CD4-positive, CD25-positive, alpha-beta regulatory T cell (primary cell): Measurements from ENCODE around the gene SULT1C2. TPM values are rescaled to one million over a fixed set of nuclear protein-coding genes. Genes with fewer than 3 reads are reported as not detected.

ENCODE experiments used
- ATAC-seq, 2 donors: fragments of 150-1000 bp; cut with Tn5 transposase; one replicate each; pipeline ENCODE4 v1.10.0; 2021; ENCODE audit warnings: low read depth in 2 of 2, moderate number of reproducible peaks in 2 of 2, moderate library complexity in 1 of 2
- DNase-seq, 3 donors: peaks; one replicate each; pipeline versions ENCODE4 v3.0.0 to v3.0.0-alpha.2; 2012 to 2022; ENCODE audit warnings: mixed read lengths in 1 of 3
- H3K27ac ChIP-seq: one replicate; pipeline ENCODE4 v1.7.0; 2013; ENCODE audit warnings: mild to moderate bottlenecking, low read length; ENCODE audit not compliant: insufficient read depth, poor library complexity, severe bottlenecking
- H3K27me3 ChIP-seq: one replicate; pipeline ENCODE4 v1.7.0; 2013; ENCODE audit warnings: low read length; ENCODE audit not compliant: control insufficient read depth, insufficient read depth
- H3K36me3 ChIP-seq: one replicate; pipeline ENCODE4 v1.7.0; 2013; ENCODE audit warnings: mild to moderate bottlenecking, low read length, moderate library complexity; ENCODE audit not compliant: control insufficient read depth, insufficient read depth
- H3K4me1 ChIP-seq: 2 replicates; pipeline ENCODE4 v1.7.0; 2013; ENCODE audit warnings: mild to moderate bottlenecking, low read length; ENCODE audit not compliant: insufficient read depth, control insufficient read depth, poor library complexity, severe bottlenecking
- H3K4me3 ChIP-seq: one replicate; pipeline ENCODE4 v1.7.0; 2013; ENCODE audit warnings: low read depth, mild to moderate bottlenecking, low read length, moderate library complexity
- H3K9me3 ChIP-seq, 2 experiments: 1 replicate in 1 of 2; 2 replicates in 1 of 2; pipeline ENCODE4 v1.7.0; 2013; ENCODE audit warnings: low read length in 2 of 2, mild to moderate bottlenecking in 1 of 2, moderate library complexity in 1 of 2; ENCODE audit not compliant: control insufficient read depth in 2 of 2
- H3K27ac Mint-ChIP-seq, 3 donors: one replicate each; pipeline ENCODE4 v1.8.0; 2020 to 2022; ENCODE audit warnings: mild to moderate bottlenecking in 3 of 3, mixed read lengths in 3 of 3, moderate library complexity in 2 of 3
- H3K27me3 Mint-ChIP-seq: one replicate; pipeline ENCODE4 v1.8.0; 2022; ENCODE audit warnings: mild to moderate bottlenecking, mixed read lengths
- H3K36me3 Mint-ChIP-seq: one replicate; pipeline ENCODE4 v1.8.0; 2020; ENCODE audit warnings: mixed read lengths
- H3K4me1 Mint-ChIP-seq, 4 donors: one replicate each; pipeline ENCODE4 v1.8.0; 2020 to 2022; ENCODE audit warnings: mixed read lengths in 4 of 4, mild to moderate bottlenecking in 1 of 4
- H3K4me3 Mint-ChIP-seq, 4 donors: one replicate each; pipeline ENCODE4 v1.8.0; 2020 to 2022; ENCODE audit warnings: mild to moderate bottlenecking in 4 of 4, mixed read lengths in 4 of 4, moderate library complexity in 3 of 4
- H3K9me3 Mint-ChIP-seq, 7 donors: one replicate each; pipeline ENCODE4 v1.8.0; 2020 to 2022; ENCODE audit warnings: mixed read lengths in 7 of 7, mild to moderate bottlenecking in 3 of 7, moderate library complexity in 2 of 7
- polyA plus RNA-seq, 4 donors: library from polyadenylated mRNA; unstranded; fragments of 300-500 nt; fragmentation: Illumina TruSeq; gene quantifications; one replicate each; pipeline ENCODE4 v1.2.3, GENCODE V29; 2021
- total RNA-seq: library from RNA; stranded (reverse); gene quantifications from one replicate; pipeline ENCODE4 v1.2.3, GENCODE V29; 2022

The SULT1C2 gene
- total and polyA plus RNA-seq, 5 donors from 2014 or later: not detected

DNA sequence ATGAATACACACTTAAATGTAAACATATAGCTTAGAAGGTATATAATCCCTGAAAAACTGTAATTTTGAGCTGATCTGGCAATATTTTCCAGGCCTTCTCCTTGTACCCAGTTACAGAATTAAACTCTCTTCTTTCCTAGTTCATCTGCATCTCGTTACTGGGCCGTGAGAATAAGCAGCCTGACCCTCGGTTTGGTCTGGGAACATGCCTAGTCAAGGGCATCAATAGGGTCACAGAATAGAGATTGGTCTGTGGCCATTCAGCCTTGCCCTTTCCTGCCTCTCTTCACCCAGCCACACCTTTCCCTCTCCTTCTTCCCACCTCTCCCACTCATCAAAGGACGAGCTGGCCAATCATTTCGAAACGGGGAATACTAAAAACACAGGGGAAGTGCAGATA lies 27.3 kb downstream of the SULT1C2 start:
- Mint-ChIP-seq H3K4me3 (no peak overlapping the region), H3K27me3 (peaks cover 2% of the 10 kb centered on the region), H3K4me1 (no peaks in the 10 kb centered on the region), H3K9me3 (peaks cover 0 to 2% (median 0%) of the 10 kb centered on the region in 7 donors), H3K36me3 (no peaks in the 10 kb centered on the region), H3K27ac (no peak overlapping the region)
- H3K27ac ChIP-seq: no peak overlapping the region
- no peaks in the 10 kb centered on the region for H3K36me3 ChIP-seq
- no peaks in the 10 kb centered on the region for H3K4me1 ChIP-seq
- DNase-seq (no peak), ATAC-seq (no peak)
- H3K9me3 ChIP-seq: no peaks in the 10 kb centered on the region
- H3K27me3 ChIP-seq: no peaks in the 10 kb centered on the region
- no peak overlapping the region for H3K4me3 ChIP-seq

DNA sequence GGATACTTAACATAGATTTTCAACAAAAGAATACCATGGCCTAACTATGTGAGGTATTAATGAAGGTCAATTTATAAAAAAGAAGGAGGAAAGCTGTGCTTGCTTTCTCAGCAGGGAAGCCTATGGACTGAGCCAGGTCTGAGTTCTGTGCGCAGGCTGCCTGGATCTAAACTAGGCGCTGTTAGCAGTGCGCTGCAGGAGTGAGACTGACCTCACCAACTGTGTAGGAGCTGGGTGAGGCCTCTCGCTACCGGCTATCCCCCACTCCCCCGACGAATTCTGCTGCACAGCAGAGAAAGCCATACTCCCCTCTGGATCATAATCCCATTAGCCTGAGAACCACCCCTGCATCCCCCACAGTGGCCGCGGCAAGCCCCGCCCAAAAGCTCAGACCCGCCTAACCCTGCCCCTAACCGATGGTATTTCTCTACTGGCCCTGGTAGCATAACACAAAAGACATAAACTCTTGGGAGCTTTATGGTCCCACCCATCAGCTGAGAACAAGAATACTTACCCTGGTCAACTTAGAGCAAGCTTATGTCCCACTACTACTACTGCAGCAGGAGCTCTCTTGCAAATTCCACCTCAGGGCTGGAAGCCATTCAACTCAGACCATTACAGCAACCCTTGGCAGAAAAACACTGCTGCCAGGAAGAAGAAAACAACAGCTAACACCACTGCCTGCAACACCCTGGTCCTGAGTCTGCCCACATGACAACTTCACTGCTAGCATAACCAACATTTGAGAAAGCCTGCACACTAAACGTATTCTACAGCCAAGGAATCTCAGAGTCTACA lies 28.0 kb downstream of the SULT1C2 start:
- Mint-ChIP-seq H3K4me3 (no peak overlapping the region), H3K27me3 (peaks cover 6% of the 10 kb centered on the region), H3K9me3 (peaks cover 0 to 2% (median 0%) of the 10 kb centered on the region in 7 donors), H3K4me1 (no peaks in the 10 kb centered on the region), H3K27ac (no peak overlapping the region), H3K36me3 (no peaks in the 10 kb centered on the region)
- DNase-seq (no peak), ATAC-seq (no peak)
- Histone ChIP-seq H3K4me3 (no peak overlapping the region), H3K4me1 (no peaks in the 10 kb centered on the region), H3K27ac (no peak overlapping the region), H3K9me3 (no peaks in the 10 kb centered on the region), H3K27me3 (no peaks in the 10 kb centered on the region), H3K36me3 (no peaks in the 10 kb centered on the region)

DNA sequence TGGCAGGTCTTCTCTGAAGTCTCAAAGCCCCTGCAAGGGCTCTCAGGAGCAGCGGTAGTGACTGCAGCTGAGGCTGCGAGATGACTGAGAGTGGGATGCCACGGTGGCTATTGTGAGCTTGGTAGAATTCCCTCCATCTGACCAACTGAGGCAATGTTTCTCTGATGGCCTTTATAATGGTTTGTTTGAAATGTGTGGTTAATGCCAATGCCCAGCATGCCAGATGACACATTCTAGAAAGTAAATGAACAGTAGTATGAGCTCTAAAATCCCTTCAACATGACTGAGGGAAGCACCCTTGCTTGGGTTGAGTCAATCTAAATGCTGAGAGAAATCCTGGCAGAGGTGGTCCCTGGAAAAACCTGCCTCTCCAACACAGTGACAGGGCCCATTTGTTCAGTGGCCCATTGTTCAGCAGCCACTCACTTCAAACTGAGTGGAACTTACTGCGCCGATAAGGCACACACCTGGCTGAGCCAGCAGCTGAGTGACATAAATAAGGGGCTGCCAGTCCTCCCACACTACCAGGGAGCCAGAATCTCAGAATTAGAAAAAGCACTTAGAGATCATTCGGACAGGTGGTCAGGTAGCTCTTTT lies 31.7 kb downstream of the SULT1C2 start:
- H3K36me3 ChIP-seq: no peaks in the 10 kb centered on the region
- Mint-ChIP-seq H3K27me3 (peaks cover 6% of the 10 kb centered on the region), H3K36me3 (no peaks in the 10 kb centered on the region), H3K27ac (no peak overlapping the region), H3K4me3 (no peak overlapping the region), H3K4me1 (no peaks in the 10 kb centered on the region), H3K9me3 (no peaks in the 10 kb centered on the region)
- no peak overlapping the region for H3K27ac ChIP-seq
- H3K4me1 ChIP-seq: no peaks in the 10 kb centered on the region
- ATAC-seq (no peak), DNase-seq (no peak)
- no peaks in the 10 kb centered on the region for H3K27me3 ChIP-seq
- H3K4me3 ChIP-seq: no peak overlapping the region
- H3K9me3 ChIP-seq: no peaks in the 10 kb centered on the region

DNA sequence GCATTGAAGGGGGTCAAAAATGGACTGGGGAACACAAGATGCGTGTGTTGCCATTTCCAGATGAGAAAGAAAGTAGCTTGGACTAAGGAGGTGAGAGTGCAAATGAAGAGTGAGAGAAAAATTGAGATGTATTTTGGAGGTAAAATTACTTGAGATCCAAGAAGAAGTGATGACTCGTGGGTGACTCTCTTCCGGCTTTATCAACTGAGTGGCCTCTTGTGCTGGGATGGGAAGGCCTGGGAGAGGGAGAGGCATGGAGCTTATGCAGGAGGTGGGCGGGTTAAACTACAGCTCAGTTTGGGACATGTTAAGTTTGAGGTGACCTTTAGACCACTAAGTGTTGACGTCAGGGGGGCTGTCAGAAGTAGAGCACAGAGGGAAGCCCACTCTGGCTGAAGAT lies 34.9 kb downstream of the SULT1C2 start:
- Mint-ChIP-seq H3K4me1 (no peaks in the 10 kb centered on the region), H3K27ac (no peak overlapping the region), H3K4me3 (no peak overlapping the region), H3K27me3 (peaks cover 6% of the 10 kb centered on the region), H3K9me3 (no peaks in the 10 kb centered on the region), H3K36me3 (no peaks in the 10 kb centered on the region)
- Histone ChIP-seq H3K9me3 (no peaks in the 10 kb centered on the region), H3K27me3 (no peaks in the 10 kb centered on the region), H3K27ac (no peak overlapping the region), H3K36me3 (no peaks in the 10 kb centered on the region), H3K4me3 (no peak overlapping the region), H3K4me1 (no peaks in the 10 kb centered on the region)
- no peak for DNase-seq
- no peak for ATAC-seq

DNA sequence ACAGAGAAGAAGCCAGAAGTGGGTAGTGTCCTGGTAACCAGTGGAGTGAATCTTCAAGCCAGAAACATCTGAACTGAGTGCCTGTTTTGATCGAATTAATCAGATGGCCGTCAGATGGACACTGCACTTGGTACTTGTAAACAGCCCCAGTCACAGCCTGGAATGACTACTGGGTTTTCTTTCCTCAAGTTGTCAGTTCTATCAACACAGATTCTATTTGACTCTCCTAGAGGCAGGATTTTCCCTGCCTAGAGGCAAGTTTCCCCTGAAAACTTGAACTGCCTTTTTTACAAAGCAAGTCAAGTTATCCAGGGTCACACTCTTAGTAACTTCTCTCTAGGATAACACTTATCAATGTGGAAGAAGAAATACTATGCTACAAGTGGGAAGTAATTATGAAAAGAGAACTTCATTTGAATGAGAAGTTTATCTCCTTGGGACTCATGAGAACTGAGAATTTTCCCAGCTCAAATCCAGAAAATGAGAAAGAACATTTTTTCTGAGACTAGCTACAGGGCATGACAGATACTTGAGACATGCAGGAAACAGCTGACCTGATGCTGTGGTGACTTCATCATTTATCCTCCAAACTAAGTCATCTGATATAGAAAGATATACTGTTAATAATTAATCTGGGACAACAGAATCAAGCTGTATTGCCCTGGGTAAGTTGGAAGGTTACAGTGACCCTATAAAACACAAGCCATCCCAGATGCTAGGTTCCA lies 36.0 kb downstream of the SULT1C2 start:
- no peaks in the 10 kb centered on the region for H3K9me3 ChIP-seq
- no peaks in the 10 kb centered on the region for H3K4me1 Mint-ChIP-seq
- no peak for DNase-seq
- no peak overlapping the region for H3K4me3 ChIP-seq
- H3K27me3 ChIP-seq: no peaks in the 10 kb centered on the region
- H3K36me3 Mint-ChIP-seq: no peaks in the 10 kb centered on the region
- H3K36me3 ChIP-seq: no peaks in the 10 kb centered on the region
- peaks cover 6% of the 10 kb centered on the region for H3K27me3 Mint-ChIP-seq
- no peak for ATAC-seq
- no peaks in the 10 kb centered on the region for H3K9me3 Mint-ChIP-seq
- H3K4me1 ChIP-seq: no peaks in the 10 kb centered on the region
- no peak overlapping the region for H3K4me3 Mint-ChIP-seq
- no peak overlapping the region for H3K27ac ChIP-seq
- H3K27ac Mint-ChIP-seq: no peak overlapping the region

DNA sequence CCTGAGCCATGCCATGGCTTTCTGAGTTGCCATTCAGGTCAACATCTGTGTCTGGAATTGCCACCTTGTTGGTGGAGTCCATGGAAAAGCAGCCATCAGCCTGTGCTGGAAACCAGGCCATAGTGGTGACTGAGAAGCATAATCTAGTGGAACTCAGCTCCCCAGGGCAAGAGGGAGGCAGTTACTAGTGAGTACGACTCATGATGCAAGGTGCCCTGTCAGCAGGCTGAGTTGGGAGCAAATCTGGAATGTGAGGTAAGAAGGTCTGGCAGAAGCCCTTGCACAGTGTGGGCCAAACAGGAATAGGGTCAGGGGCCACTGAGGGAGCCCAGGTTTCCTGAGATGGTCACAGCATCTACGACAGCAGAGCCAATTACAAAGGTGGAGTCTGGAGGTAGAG lies 37.1 kb downstream of the SULT1C2 start:
- Mint-ChIP-seq H3K27ac (no peak overlapping the region), H3K36me3 (no peaks in the 10 kb centered on the region), H3K9me3 (no peaks in the 10 kb centered on the region), H3K4me1 (no peaks in the 10 kb centered on the region), H3K27me3 (peaks cover 11% of the 10 kb centered on the region), H3K4me3 (no peak overlapping the region)
- Histone ChIP-seq H3K36me3 (no peaks in the 10 kb centered on the region), H3K4me3 (no peak overlapping the region), H3K9me3 (no peaks in the 10 kb centered on the region), H3K27ac (no peak overlapping the region), H3K4me1 (no peaks in the 10 kb centered on the region), H3K27me3 (no peaks in the 10 kb centered on the region)
- DNase-seq: no peak
- ATAC-seq: no peak

DNA sequence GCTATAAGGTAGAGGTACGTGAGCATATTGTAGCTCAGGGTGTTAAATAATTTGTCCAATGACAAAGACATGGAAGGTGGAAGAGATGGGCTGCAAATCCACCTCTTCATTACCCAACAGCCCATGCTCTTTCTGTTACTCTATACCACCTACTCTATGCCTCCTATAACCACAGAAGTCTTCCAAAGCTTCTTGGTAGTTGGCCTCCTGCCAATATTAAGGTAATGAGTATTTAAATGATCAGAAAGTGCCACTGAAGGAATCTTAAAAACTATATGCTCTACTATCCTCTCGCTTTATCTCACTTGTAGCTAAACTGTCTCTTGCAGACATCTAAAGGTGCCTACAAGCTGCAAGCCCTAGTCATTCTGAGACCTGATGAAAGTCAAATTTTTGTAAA lies 41.1 kb downstream of the SULT1C2 start:
- Histone ChIP-seq H3K4me3 (no peak overlapping the region), H3K4me1 (no peaks in the 10 kb centered on the region), H3K27ac (no peak overlapping the region), H3K36me3 (no peaks in the 10 kb centered on the region), H3K9me3 (no peaks in the 10 kb centered on the region), H3K27me3 (peaks cover 7% of the 10 kb centered on the region)
- ATAC-seq (no peak), DNase-seq (no peak)
- H3K9me3 Mint-ChIP-seq: peaks cover 0 to 3% (median 0%) of the 10 kb centered on the region in 7 donors
- no peaks in the 10 kb centered on the region for H3K36me3 Mint-ChIP-seq
- H3K27me3 Mint-ChIP-seq: peaks cover 22% of the 10 kb centered on the region
- H3K4me1 Mint-ChIP-seq: no peaks in the 10 kb centered on the region
- no peak overlapping the region for H3K27ac Mint-ChIP-seq
- no peak overlapping the region for H3K4me3 Mint-ChIP-seq
